Measurements from ENCODE around the gene MACROD2. TPM values are rescaled to one million over a fixed set of nuclear protein-coding genes. Genes with fewer than 3 reads are reported as not detected.

Gene MACROD2
- total RNA-seq, 6 experiments from 2014 or later, result 0.05 to 0.57 (median 0.11) TPM; not detected in 1

DNA sequence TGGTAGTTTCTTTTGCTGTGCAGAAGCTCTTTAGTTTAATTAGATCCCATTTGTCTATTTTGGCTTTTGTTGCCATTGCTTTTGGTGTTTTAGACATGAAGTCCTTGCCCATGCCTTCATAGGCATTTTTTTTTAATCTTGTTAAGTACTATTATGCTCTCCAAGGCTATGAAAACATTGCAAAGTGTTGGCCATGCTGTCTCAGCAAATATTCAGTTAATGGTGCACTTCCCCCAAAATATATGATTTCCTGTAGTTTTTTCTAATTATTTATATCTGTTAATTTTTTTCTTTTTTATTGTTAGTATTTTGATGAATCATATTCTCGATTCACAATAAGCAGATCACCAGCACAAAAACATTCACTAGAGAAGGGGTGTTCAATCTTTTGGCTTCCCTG is 1148.2 kb downstream of the MACROD2 start:
- Mint-ChIP-seq H3K4me3 (no peak overlapping the region), H3K27ac (no peak overlapping the region), H3K9me3 (peaks cover 28% of the 10 kb centered on the region), H3K27me3 (ENCODE audit: insufficient read depth) (no peaks in the 10 kb centered on the region), H3K4me1 (ENCODE audit: low read depth) (no peaks in the 10 kb centered on the region), H3K36me3 (ENCODE audit: low read depth) (peaks cover 4% of the 10 kb centered on the region; the same call in 1 of the 2 replicates)
- DNase-seq, result no peak
- TF ChIP-seq, protein P1, sequence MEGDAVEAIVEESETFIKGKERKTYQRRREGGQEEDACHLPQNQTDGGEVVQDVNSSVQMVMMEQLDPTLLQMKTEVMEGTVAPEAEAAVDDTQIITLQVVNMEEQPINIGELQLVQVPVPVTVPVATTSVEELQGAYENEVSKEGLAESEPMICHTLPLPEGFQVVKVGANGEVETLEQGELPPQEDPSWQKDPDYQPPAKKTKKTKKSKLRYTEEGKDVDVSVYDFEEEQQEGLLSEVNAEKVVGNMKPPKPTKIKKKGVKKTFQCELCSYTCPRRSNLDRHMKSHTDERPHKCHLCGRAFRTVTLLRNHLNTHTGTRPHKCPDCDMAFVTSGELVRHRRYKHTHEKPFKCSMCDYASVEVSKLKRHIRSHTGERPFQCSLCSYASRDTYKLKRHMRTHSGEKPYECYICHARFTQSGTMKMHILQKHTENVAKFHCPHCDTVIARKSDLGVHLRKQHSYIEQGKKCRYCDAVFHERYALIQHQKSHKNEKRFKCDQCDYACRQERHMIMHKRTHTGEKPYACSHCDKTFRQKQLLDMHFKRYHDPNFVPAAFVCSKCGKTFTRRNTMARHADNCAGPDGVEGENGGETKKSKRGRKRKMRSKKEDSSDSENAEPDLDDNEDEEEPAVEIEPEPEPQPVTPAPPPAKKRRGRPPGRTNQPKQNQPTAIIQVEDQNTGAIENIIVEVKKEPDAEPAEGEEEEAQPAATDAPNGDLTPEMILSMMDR (IDR thresholded peaks at IDR 0.05), result no peak

DNA sequence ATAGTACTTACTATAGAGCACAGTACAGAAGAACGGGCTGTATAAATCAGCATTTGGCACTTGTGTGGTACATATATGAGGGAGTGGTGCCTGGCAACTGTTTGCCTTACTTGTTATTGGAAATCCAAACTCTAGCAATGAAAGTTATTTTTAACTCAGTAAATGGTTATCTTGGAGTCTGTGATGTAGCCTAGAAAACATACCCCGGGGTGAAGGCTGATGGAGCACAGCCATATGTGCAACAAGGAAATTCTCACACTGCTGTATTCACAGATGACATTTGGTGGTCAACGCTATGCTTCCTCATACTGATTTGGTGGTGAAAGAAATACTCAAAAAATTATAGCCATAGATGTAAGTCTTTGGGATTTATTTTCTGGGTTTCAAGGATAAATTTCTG is 1149.6 kb downstream of the MACROD2 start:
- Mint-ChIP-seq H3K4me1 (ENCODE audit: low read depth) (no peaks in the 10 kb centered on the region), H3K4me3 (no peak overlapping the region), H3K27me3 (ENCODE audit: insufficient read depth) (no peaks in the 10 kb centered on the region), H3K27ac (no peak overlapping the region), H3K9me3 (peaks cover 23% of the 10 kb centered on the region), H3K36me3 (ENCODE audit: low read depth) (peaks cover 4% of the 10 kb centered on the region; the same call in 1 of the 2 replicates)
- DNase-seq, result no peak
- TF ChIP-seq, protein P1 (IDR thresholded peaks at IDR 0.05), result no peak

DNA sequence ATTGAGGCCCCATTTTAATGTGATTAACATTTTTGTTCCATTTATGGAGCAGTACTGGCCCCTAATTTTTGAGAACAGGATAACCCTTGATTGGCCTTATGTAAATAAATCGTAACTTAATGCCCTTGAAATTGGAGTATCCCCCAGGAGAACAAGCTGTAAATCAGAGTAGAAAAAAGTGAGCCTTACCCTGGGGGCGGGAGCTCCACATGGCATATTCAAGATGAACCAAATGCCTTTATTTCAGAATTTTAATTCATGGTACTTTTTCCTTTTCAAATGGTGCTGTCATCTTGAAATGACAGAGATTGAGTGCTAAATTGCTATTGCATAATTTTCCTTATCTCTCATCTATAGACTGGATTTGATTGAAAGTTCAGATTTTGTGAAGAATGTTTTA is 1151.6 kb downstream of the MACROD2 start:
- Mint-ChIP-seq H3K27me3 (ENCODE audit: insufficient read depth) (no peaks in the 10 kb centered on the region), H3K4me3 (no peak overlapping the region), H3K4me1 (ENCODE audit: low read depth) (no peaks in the 10 kb centered on the region), H3K9me3 (peaks cover 14% of the 10 kb centered on the region), H3K27ac (no peak overlapping the region), H3K36me3 (ENCODE audit: low read depth) (peaks cover 4% of the 10 kb centered on the region; the same call in 1 of the 2 replicates)
- DNase-seq, result no peak
- TF ChIP-seq, protein P1 (IDR thresholded peaks at IDR 0.05), result no peak

DNA sequence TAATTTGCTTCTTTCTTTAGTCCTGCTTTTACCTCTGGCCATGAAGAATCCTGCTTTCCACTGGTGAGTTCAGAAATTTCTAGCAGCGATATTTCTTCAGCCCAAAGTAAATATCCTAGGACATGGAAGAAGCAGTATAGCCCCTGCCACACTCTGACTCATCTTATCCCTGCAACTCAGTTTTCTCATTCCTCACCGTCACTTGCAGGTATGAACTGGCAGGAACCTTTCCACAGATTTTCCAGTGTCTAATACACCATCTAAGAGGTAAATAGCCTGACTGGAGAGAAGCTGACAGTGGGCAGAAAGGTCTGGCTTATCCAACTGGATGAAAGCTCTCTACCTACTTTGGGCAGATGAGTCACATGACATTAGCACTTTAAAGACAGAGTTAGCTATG is 1158.8 kb downstream of the MACROD2 start:
- Mint-ChIP-seq H3K27ac (no peak overlapping the region), H3K27me3 (ENCODE audit: insufficient read depth) (no peaks in the 10 kb centered on the region; the same call in 1 of the 2 replicates), H3K4me1 (ENCODE audit: low read depth) (no peaks in the 10 kb centered on the region), H3K36me3 (ENCODE audit: low read depth) (no peaks in the 10 kb centered on the region), H3K4me3 (no peak overlapping the region), H3K9me3 (peaks cover 29% of the 10 kb centered on the region)
- no peak for DNase-seq
- TF ChIP-seq, protein P1 (IDR thresholded peaks at IDR 0.05), result no peak

DNA sequence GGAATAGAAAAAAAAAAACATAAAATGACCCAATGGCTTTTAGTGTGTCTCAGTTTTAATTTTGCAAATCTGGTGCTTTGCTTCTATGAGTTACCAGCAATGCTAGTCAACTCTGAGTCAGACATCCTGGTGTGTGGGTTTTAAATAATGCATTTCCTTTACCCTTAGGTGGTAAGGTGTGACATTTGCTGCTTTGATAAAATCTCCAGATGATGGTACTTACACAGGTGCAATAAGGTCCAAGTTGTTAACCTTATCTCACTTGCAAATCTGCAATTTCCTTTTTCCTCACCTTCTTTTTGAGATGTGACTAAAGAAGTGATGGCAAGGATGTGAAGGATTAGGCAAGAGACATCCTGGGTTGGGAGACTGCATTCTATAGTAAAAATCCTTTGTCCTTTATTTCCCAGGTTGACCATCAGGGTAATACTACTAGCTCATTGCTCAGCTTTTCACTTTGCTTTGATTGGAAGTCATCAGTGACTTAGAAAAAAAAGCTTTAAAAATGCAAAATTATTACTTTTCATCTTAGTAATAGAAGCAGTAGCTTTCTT is 1160.6 kb downstream of the MACROD2 start:
- H3K9me3 Mint-ChIP-seq, result peaks cover 40% of the 10 kb centered on the region
- H3K27me3 Mint-ChIP-seq (ENCODE audit: insufficient read depth), result no peaks in the 10 kb centered on the region; the same call in 1 of the 2 replicates
- no peak overlapping the region for H3K4me3 Mint-ChIP-seq
- no peaks in the 10 kb centered on the region for H3K4me1 Mint-ChIP-seq (ENCODE audit: low read depth)
- TF ChIP-seq, protein P1 (IDR thresholded peaks at IDR 0.05), result no peak
- no peak for DNase-seq
- H3K27ac Mint-ChIP-seq, result no peak overlapping the region
- no peaks in the 10 kb centered on the region for H3K36me3 Mint-ChIP-seq (ENCODE audit: low read depth)
